GM19238 (cell line): ENCODE results near the gene C2orf69.

Experiments
- DNase-seq: peaks from one replicate; pipeline ENCODE4 v3.0.0; 2011; ENCODE audit warnings: low spot score; ENCODE audit not compliant: insufficient read length

The C2orf69 gene

GRCh38 chr2:199914372-199914958 lies 3.4 kb downstream of the C2orf69 start:
- no peak for DNase-seq

DNA sequence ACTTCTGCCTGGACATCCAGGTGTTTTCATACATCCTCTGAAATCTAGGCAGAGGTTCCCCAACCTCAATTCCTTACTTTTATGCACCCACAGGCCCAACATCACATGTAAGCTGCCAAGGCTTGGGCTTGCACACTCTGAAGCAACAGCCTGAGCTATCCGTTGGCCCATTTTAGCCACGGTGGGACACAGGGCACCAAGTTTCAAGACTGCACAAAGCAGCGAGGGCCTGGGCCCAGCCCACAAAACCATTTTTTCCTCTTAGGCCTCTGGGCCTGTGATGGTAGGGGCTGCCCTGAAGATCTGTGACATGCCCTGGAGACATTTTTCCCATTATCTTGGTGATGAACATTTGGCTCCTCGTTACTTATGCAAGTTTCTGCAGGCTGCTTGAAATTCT lies 5.9 kb downstream of the C2orf69 start:
- DNase-seq, result no peak

- DNase-seq, result no peak
Measured at GRCh38 chr2:199922856-199923255, 11.8 kb downstream of the C2orf69 start.

- DNase-seq, result no peak
Measured at GRCh38 chr2:199923924-199924323, 12.8 kb downstream of the C2orf69 start.

DNA sequence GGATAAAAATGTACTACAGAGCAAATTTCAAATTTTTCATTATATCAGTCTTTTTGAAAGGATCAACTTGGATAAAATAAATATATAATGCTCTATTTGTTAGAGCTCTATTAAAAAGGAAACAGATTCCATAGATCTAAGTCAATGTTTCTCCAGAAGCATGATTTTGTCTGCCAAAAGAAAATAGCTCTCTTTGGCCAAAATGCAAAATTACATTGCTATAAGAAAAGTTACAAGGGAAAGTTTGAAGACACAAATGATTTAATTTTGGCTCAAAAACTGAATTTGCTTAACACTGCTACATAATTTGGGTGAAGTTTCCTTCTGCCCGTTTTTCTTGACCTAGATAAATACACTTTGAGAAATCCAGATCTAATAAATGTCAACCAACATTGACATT lies 15.7 kb downstream of the C2orf69 start:
- no peak for DNase-seq

DNA sequence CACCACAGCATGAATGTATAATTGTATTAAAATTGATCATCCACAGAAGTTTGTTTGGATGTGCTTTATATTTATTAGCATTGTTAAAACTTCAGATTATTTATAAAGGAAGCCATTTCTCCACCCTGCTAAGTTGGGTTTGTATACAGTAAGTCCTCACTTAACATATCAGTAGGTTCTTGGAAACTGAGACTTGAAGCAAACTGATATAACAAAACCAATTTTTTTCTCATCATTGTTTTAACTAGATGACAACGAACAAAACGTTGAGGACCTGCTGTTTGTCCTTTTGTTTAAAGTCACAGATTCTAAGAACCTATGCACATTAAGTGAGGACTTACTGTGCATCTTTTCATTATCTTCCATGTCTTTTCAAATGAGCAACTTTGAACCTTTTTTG lies 17.1 kb downstream of the C2orf69 start:
- DNase-seq, result no peak

DNA sequence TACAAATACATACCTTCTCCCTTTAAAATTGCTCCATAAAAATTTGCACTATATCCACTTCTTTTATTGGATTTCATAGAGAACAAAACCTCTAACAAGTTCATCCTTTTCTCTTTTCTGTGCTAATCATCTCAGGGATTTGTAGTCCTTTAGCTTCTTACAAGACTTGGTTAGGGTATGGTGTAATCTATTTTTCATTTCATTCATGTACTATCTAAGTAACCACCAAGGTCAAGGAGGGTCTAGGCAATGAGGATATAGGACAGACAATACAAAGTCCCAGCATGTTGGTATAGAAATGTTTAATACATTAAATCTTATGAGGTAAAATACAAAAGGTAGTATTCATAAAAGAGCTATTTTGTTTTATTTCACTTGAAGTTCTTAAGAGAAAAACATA lies 17.5 kb downstream of the C2orf69 start:
- no peak for DNase-seq

- DNase-seq, result no peak
Measured at GRCh38 chr2:199929262-199929661, 18.2 kb downstream of the C2orf69 start.

GRCh38 chr2:199932312-199932855 lies 21.3 kb downstream of the C2orf69 start:
- no peak for DNase-seq

DNA sequence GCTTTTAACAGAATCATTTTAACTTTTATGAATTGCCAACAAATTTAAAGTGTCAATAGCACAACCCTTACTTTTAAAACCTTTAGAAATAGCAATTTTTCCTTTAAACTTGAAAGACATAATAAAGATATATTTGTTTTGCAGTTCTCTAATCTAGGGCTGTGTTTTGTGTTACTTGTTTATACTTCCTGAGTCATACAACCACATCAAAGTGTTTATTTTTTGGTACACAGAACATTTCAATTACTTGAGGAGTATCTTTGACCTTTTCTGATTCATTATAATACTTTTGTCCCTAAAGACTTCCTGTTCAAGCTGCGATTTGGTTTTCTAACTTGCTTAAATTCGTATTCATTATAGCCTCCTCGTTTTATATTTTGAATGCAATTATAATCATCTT lies 22.4 kb downstream of the C2orf69 start:
- no peak for DNase-seq

GRCh38 chr2:199936554-199936953 lies 25.5 kb downstream of the C2orf69 start:
- no peak for DNase-seq

GRCh38 chr2:199940373-199940772 lies 29.3 kb downstream of the C2orf69 start:
- DNase-seq, result no peak

DNA sequence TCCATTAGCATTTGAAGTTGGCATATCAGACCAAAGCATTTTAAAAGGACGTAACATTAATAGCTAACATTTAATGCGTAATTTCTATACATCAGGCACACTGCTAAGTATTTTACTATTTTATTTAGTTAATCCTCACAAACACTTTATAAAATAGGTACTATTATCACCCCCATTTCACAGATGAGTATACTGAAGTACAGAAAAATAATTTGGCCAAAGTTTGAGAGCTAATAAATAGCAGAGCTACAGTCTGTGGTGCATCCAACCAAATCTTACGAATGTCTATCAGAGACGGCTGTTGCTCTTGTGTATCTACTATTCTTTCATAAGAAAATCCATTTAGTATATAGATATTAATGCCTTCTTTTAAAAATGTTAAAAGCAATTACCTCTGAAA lies 32.3 kb downstream of the C2orf69 start:
- no peak for DNase-seq

DNA sequence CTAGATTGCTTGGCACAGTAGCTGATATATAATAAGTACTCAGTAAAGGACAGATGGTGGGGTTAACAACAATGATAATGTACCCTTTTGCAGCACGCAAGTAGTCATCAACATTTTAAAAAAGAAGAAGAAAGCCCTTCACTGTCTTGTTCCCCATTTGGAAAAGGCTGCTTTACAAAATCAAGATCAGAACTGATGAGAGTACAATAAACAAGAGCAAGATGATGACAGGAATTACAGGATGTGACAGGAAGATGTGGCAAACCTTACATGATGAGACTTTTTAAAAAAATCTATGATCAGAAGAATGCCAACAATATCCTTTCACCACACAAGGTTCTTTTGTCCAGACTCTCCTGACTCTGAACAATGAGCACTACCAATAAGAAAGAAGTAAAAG lies 35.1 kb downstream of the C2orf69 start:
- DNase-seq, result no peak

DNA sequence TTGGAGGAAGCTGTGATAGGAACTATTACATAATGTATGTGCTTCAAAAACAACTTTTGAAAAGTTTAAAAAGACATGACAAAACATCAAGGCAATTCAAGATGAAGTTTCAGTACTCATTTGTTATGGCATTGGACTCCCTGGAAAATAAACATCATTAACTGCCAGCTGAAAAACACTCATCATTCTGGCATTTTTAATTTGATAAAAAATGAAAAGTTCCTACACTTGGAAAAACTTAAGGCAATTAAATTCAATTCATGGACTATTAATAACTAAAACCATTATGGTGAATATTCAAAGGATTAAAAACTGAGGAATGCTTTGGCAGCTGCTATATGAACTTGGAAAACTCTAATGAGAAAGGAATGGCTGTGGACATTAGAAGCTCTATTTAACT lies 35.7 kb downstream of the C2orf69 start:
- DNase-seq, result no peak

DNA sequence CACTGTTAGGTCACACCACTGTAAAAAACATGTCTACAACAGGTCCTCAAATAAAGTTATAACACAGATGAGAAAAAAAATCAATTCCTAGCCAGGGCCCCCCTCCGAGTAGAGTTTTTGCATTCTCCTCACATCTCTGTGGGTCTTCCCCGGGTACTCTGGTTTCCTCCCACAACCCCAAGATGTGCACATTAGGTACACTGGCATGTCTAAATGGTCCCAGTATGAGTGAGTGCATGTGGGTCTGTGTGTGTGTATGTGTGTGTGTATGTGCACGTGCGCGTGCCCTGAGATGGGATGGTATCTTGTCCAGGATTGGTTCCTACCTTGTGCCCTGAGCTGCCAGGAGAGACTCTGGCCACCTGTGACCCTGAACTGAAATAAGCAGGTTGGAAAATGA lies 39.3 kb downstream of the C2orf69 start:
- DNase-seq, result no peak

- no peak for DNase-seq
Measured at GRCh38 chr2:199951023-199951422, 39.9 kb downstream of the C2orf69 start.

DNA sequence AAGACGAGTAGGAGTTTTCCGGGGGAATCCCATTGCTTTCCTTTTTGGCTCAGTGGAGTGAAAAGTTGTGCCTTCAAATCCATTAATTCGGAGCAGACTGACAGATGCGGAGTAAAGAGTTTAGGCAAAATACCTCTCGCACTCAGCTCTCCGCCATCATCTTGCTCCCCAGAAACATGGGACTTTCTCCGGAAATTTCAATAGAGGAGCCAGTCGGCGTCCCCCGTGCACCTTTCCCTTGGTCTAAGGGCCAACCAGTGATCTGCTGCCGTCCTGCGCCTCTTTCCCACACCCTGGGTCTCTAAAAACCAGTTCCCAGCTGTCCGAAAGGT lies 43.9 kb downstream of the C2orf69 start:
- DNase-seq, result no peak

- DNase-seq, result peak; percentile 74
Measured at GRCh38 chr2:199955339-199956061, 44.4 kb downstream of the C2orf69 start, which contains the start of the genes MAIP1 and TYW5. MAIP1 (plus strand) TSS chr2:199955582; CDS start chr2:199955799, 217 bp downstream. TYW5 (minus strand) TSS chr2:199955491; CDS start chr2:199955470, 21 bp downstream.

DNA sequence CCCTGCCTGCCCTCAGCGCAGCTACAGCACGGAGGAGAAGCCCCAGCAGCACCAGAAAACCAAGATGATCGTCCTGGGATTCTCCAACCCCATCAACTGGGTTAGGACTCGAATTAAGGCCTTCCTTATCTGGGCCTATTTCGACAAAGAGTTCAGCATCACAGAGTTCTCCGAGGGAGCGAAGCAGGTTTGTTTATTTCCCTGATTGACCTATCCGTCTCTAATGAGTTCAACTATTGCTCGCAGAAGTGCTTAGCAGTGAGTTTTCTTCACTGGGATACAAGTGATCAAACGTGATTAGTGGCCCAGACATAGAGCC lies 44.9 kb downstream of the C2orf69 start:
- no peak for DNase-seq

DNA sequence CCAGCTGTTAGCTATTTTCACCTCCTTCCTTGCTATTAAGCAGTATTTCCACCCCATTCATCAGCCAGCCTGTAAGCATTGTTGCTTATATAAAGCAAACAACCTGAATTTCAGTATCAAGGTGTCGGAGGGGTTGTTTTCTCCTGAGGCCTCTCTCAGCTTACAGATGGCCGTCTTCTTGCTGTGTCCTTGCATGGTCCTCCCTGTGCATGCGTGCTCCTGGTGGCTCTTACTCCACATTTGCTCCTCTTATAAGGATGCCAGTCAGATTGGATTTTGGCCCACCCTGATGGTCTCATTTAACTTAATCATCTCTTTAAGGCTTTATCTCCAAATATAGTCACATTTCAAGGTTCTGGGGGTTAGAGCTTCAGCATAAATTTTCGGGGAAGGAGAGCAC lies 46.9 kb downstream of the C2orf69 start:
- no peak for DNase-seq

DNA sequence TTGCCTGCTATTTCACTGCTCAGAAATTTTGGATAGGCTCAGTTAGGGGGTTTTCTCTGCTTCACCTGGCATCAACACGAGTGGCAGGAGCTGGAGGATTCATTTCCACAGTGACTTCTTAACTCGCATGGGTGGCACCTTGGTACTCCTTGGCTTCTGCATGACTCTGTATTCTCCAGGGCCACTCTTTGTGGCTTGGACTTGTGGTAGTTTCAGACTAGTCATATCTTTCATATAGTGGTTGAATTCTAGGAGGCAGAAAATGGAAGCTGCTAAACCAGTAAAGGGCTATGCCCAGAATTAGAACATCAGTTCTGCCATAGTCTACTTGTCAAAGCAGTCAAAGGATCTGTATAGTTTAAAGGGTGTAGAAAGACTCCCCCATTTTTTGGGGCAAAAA lies 51.1 kb downstream of the C2orf69 start:
- no peak for DNase-seq

DNA sequence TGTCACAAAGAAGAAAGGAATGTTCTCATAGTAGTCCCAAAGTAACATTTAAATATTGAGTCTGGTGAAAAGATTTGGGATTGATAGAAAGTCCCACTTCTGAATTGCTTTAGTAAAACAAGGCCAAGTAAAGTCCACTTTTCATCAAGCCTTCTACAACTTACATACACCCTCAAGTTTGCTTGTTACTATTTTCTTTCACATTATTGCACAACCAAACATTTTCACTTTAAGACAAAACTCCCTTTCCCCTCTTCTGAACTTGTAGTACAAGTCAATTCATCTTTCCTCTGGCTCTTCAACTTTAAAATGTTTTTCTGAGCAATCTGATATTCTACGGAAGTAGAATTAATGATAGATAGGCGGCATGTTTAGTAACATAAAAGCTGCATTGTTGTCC lies 55.3 kb downstream of the C2orf69 start:
- DNase-seq, result no peak
